ENCODE data around the gene WNT1. TPM values are rescaled to one million over a fixed set of nuclear protein-coding genes. Genes with fewer than 3 reads are reported as not detected.

The WNT1 gene
- total RNA-seq, 4 donors from 2014 or later = not detected

- Histone ChIP-seq H3K27me3 (no peaks in the 10 kb centered on the region), H3K4me3 (no peak overlapping the region), H3K9me3 (no peaks in the 10 kb centered on the region), H3K36me3 (peaks cover 29% of the 10 kb centered on the region), H3K4me1 (peaks cover 41% of the 10 kb centered on the region), H3K27ac (no peak overlapping the region)
- no peak for TF ChIP-seq POLR2AphosphoS5 (IDR thresholded peaks at IDR 0.05)
- DNase-seq (ENCODE audit: low spot score in 2 of 2) = no peak
- 58% methylated on average over 4 of the region's 4 CpGs for WGBS
These were observed 34.9 kb upstream of the WNT1 start for GRCh38 chr12:48943221-48943620.

- Histone ChIP-seq H3K27ac (no peak overlapping the region), H3K4me3 (no peak overlapping the region), H3K4me1 (peaks cover 31% of the 10 kb centered on the region), H3K9me3 (no peaks in the 10 kb centered on the region), H3K36me3 (peaks cover 14% of the 10 kb centered on the region), H3K27me3 (no peaks in the 10 kb centered on the region)
- TF ChIP-seq CTCF (IDR thresholded peaks at IDR 0.05) (no peak), POLR2AphosphoS5 (IDR thresholded peaks at IDR 0.05) (no peak), POLR2A (IDR thresholded peaks at IDR 0.05) (no peak), EP300 (IDR thresholded peaks at IDR 0.05) (no peak)
- DNase-seq (ENCODE audit: low spot score in 2 of 2) = no peak
These were observed 31.9 kb upstream of the WNT1 start for GRCh38 chr12:48946205-48946604.

- DNase-seq (ENCODE audit: low spot score in 2 of 2) = no peak
These were observed 31.2 kb upstream of the WNT1 start for GRCh38 chr12:48946943-48947342.

GRCh38 chr12:48947727-48948126, 30.4 kb upstream of the WNT1 start:
- WGBS = 62% methylated on average over 3 of the region's 3 CpGs
- Histone ChIP-seq H3K36me3 (peaks cover 22% of the 10 kb centered on the region), H3K9me3 (no peaks in the 10 kb centered on the region), H3K27me3 (no peaks in the 10 kb centered on the region), H3K4me1 (peaks cover 17% of the 10 kb centered on the region), H3K4me3 (no peak overlapping the region), H3K27ac (no peak overlapping the region)
- no peak for DNase-seq (ENCODE audit: low spot score in 2 of 2)
- TF ChIP-seq POLR2AphosphoS5 (IDR thresholded peaks at IDR 0.05) (no peak), CTCF (IDR thresholded peaks at IDR 0.05) (no peak), EP300 (IDR thresholded peaks at IDR 0.05) (no peak), POLR2A (IDR thresholded peaks at IDR 0.05) (no peak)

More at GRCh38 chr12:48946943-48947342, 31.2 kb upstream of the WNT1 start:
- Histone ChIP-seq H3K4me1 (peaks cover 24% of the 10 kb centered on the region), H3K9me3 (no peaks in the 10 kb centered on the region), H3K27me3 (no peaks in the 10 kb centered on the region), H3K4me3 (no peak overlapping the region), H3K27ac (no peak overlapping the region), H3K36me3 (peaks cover 20% of the 10 kb centered on the region)
- TF ChIP-seq EP300 (IDR thresholded peaks at IDR 0.05) (no peak), CTCF (IDR thresholded peaks at IDR 0.05) (no peak), POLR2AphosphoS5 (IDR thresholded peaks at IDR 0.05) (no peak), POLR2A (IDR thresholded peaks at IDR 0.05) (no peak)
- 83% methylated on average over 6 of the region's 6 CpGs for WGBS

DNA sequence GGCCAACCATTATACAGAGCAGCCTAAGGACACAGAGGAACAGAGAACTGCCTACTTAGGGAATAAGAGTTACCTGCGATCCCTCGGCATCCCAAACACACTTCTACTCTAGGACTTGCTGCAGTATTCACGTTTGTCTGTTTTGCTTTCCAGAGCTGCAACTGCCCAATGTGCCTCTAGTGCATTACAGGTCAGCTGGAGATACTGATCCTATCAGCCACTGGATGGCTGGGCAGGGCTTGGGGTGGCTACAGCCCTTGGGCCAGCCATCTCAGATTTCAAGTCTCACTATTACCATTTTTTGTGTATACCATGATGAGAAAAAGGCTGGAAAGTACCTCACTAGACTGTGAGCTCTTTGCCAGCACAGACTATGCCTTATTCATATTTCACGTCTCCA, 25.4 kb upstream of the WNT1 start:
- H3K27ac ChIP-seq = no peak overlapping the region
- peaks cover 26% of the 10 kb centered on the region for H3K4me1 ChIP-seq
- no peak for DNase-seq (ENCODE audit: low spot score in 2 of 2)
- no peaks in the 10 kb centered on the region for H3K27me3 ChIP-seq
- H3K4me3 ChIP-seq = no peak overlapping the region
- peaks cover 22% of the 10 kb centered on the region for H3K36me3 ChIP-seq
- TF ChIP-seq EP300 (IDR thresholded peaks at IDR 0.05) = no peak
- no peak for TF ChIP-seq POLR2A (IDR thresholded peaks at IDR 0.05)
- TF ChIP-seq POLR2AphosphoS5 (IDR thresholded peaks at IDR 0.05) = no peak
- no peak for TF ChIP-seq CTCF (IDR thresholded peaks at IDR 0.05)
- H3K9me3 ChIP-seq = no peaks in the 10 kb centered on the region
- 86% methylated on average over 4 of the region's 4 CpGs for WGBS

DNA sequence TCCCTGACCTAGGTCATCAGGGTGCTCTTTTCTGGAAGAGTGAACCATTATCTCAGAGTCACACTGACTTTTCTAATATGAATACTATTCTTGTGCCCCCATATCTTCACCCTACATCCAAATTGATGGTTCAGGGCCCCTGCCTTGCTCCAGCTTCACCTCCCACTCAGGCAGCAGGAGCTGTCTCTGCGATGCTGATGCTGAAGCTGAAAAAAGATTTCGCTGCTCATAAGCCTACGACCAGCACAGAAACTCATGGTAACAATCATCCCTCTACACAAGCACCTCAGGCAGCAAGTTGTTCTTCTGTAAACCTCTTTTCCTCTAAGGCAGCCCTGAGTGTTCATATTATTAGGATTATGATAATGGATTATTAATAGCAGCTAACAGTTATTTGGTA, 24.1 kb upstream of the WNT1 start:
- Histone ChIP-seq H3K27me3 (no peaks in the 10 kb centered on the region), H3K36me3 (peaks cover 15% of the 10 kb centered on the region), H3K9me3 (no peaks in the 10 kb centered on the region), H3K4me3 (no peak overlapping the region), H3K4me1 (peaks cover 28% of the 10 kb centered on the region), H3K27ac (no peak overlapping the region)
- WGBS = 95% methylated on average over 3 of the region's 3 CpGs
- no peak for TF ChIP-seq POLR2AphosphoS5 (IDR thresholded peaks at IDR 0.05)
- TF ChIP-seq EP300 (IDR thresholded peaks at IDR 0.05) = no peak
- TF ChIP-seq CTCF (IDR thresholded peaks at IDR 0.05) = no peak
- TF ChIP-seq POLR2A (IDR thresholded peaks at IDR 0.05) = no peak
- no peak for DNase-seq (ENCODE audit: low spot score in 2 of 2)
